ENCODE results near the gene SEC23A. TPM values are rescaled to one million over a fixed set of nuclear protein-coding genes. Genes with fewer than 3 reads are reported as not detected.
"Not testable (repeated sequence)": the region's sequence is repeated elsewhere in the genome, so short reads cannot be mapped to it uniquely, and the experiment has no call there.

SEC23A gene
- 34.2 TPM for polyA plus RNA-seq (2013, experiment 1 of 4)
- polyA plus RNA-seq (2013, experiment 2 of 4) = 35.2 TPM
- polyA plus RNA-seq (2013, experiment 3 of 4) = 34.4 TPM
- polyA plus RNA-seq (2013, experiment 4 of 4) = 41.3 TPM

DNA sequence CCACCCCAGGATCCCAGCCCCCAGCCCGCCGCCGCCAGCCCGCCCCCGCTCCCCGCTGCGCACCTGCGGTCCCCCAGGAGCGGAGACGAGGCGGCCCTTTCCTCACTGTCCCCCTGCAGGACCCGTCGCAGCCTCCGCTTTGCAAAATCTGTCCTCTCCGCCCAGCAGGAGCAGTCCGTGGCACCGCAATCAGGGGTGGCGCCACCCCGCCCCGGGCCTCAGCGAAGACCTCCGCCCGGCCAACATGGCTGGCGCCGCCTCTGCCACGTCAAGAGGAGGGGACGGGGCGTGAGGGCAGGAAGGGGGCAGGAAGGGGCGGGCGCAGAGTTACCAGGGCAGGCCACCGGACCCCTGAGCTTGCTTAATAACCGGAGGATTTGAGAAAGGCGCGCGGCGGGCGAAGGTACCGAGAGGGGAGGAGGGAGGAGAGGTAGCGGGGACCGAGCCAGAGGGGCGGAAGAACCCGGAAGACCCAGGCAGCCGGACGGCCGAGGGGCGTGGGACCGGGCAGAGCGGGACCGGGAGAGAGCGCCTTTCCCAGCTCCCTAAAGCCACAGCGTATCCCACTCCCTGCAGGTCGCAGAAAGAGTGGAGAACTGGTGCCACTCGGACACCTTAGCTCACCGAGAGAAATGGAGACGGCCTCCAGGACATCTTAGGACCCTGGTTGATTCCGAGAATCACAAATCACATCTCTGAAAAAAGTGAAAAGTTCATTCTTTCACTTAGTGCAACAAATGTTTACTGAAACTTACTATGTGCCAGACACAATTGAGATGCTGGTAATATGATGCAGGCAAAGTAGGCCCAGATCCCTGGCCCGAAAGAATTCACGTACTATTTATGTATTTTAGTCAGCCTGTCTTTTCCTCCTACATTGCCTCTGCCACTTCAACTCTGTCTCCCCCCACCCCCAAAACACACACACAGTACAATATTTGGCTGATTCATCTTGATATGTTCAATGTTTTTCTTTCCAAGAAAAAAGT lies at the start of gene SEC23A:
TSS of gene SEC23A (minus strand) at position 267 of the 989 bp plus-strand sequence. CDS start 7,117 bp downstream, outside the sequence.
- Histone ChIP-seq H3K9me3 (ENCODE audit: control insufficient read depth, low read length) (no peaks in the 10 kb centered on the region), H3K36me3 (ENCODE audit: control insufficient read depth, insufficient read depth, low read length) (no peaks in the 10 kb centered on the region), H3K4me3 (ENCODE audit: insufficient read depth, low read depth, low read length) (peak within 1 kb of the TSS; percentile 85), H3K27ac (ENCODE audit: insufficient read depth, low read depth, low read length, poor library complexity, severe bottlenecking) (peak within 1 kb of the TSS; percentile 87), H3K27me3 (ENCODE audit: control insufficient read depth, insufficient read depth, low read length, poor library complexity, severe bottlenecking) (no peaks in the 10 kb centered on the region), H3K4me1 (ENCODE audit: control insufficient read depth, insufficient read depth, low read length) (no peaks in the 10 kb centered on the region)
- WGBS, 2 experiments = 1% methylated on average over 58 of the region's 58 CpGs

DNA sequence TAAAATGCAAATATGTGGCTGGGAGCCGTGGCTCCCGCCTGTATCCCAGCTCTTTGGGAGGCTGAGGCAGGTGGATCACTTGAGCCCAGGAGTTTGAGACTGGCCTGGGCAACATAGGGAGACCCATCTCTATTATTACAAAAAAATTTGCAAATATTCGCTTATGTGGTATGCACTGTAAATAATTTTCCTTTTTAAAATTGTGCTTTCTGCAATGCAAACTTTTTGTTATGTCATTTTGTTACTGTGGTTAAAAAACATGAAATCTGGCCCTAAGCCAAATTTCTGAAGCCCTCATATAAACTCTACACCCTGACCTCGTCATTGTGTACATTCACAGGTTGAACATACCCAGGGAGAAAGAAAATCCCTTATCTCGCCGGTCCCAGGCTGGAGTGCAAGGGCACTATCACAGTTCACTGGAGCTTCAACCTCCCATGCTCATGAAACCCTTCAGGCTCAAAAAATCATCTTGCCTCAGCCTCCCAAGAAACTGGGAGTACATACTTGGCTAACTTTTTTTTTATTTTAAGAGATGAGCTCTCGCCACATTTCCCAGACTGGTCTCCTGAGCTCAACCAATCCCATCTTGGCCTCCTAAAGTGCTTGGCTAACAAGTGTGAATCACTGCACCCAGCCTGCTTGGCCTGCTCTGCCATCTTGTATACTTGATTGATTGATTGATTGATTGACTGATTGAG lies 42.4 kb upstream of the SEC23A start:
- H3K27me3 ChIP-seq (ENCODE audit: control insufficient read depth, insufficient read depth, low read length, poor library complexity, severe bottlenecking) = no peaks in the 10 kb centered on the region
- no peaks in the 10 kb centered on the region for H3K36me3 ChIP-seq (ENCODE audit: control insufficient read depth, insufficient read depth, low read length)
- no peak overlapping the region for H3K27ac ChIP-seq (ENCODE audit: insufficient read depth, low read depth, low read length, poor library complexity, severe bottlenecking)
- WGBS, 2 experiments = 92 to 94% methylated on average over 6 of the region's 7 CpGs
- no peak overlapping the region for H3K4me3 ChIP-seq (ENCODE audit: insufficient read depth, low read depth, low read length)
- no peaks in the 10 kb centered on the region for H3K9me3 ChIP-seq (ENCODE audit: control insufficient read depth, low read length)
- no peaks in the 10 kb centered on the region for H3K4me1 ChIP-seq (ENCODE audit: control insufficient read depth, insufficient read depth, low read length)

DNA sequence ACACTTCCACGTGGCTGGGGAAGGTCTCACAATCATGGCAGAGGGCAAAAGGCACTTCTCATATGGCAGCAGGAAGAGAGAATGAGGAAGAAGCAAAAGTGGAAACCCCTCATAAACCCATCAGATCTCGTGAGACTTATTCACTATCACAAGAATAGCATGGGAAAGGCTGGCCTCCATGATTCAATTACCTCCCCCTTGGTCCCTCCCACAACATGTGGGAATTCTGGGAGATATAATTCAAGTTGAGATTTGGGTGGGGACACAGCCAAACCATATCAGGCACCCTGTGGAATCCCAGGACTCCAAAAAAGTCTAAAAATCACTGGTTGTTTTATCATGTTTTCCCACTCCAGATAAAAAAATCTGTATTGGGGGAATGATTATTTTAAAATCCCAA lies 40.2 kb upstream of the SEC23A start:
- not testable (repeated sequence) for H3K4me3 ChIP-seq (ENCODE audit: insufficient read depth, low read depth, low read length); H3K27me3 ChIP-seq (ENCODE audit: control insufficient read depth, insufficient read depth, low read length, poor library complexity, severe bottlenecking); H3K9me3 ChIP-seq (ENCODE audit: control insufficient read depth, low read length); H3K27ac ChIP-seq (ENCODE audit: insufficient read depth, low read depth, low read length, poor library complexity, severe bottlenecking); H3K36me3 ChIP-seq (ENCODE audit: control insufficient read depth, insufficient read depth, low read length); H3K4me1 ChIP-seq (ENCODE audit: control insufficient read depth, insufficient read depth, low read length)
- WGBS, 2 experiments = 70 to 76% methylated on average over 2 of the region's 2 CpGs

DNA sequence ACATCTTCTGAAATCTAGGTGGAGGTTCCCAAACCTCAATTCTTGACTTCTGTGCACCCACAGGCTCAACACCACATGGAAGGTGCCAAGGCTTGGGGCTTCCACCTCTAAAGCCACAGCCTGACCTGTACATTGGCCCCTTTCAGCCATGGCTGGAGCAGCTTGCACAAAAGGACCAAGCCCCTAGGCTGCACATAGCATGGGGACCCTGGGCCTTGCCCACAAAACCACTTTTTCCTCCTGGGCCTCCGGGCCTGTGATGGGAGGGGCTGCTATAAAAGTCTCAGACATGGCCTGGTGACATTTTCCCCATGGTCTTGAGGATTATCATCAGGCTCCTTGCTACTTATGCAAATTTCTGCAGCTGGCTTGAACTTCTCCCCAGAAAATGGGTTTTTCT lies 38.6 kb upstream of the SEC23A start:
- H3K9me3 ChIP-seq (ENCODE audit: control insufficient read depth, low read length); H3K4me1 ChIP-seq (ENCODE audit: control insufficient read depth, insufficient read depth, low read length); H3K4me3 ChIP-seq (ENCODE audit: insufficient read depth, low read depth, low read length); H3K36me3 ChIP-seq (ENCODE audit: control insufficient read depth, insufficient read depth, low read length); H3K27ac ChIP-seq (ENCODE audit: insufficient read depth, low read depth, low read length, poor library complexity, severe bottlenecking); H3K27me3 ChIP-seq (ENCODE audit: control insufficient read depth, insufficient read depth, low read length, poor library complexity, severe bottlenecking): not testable (repeated sequence)
- 96 to 100% methylated on average over 1 of the region's 1 CpG for WGBS, 2 experiments

DNA sequence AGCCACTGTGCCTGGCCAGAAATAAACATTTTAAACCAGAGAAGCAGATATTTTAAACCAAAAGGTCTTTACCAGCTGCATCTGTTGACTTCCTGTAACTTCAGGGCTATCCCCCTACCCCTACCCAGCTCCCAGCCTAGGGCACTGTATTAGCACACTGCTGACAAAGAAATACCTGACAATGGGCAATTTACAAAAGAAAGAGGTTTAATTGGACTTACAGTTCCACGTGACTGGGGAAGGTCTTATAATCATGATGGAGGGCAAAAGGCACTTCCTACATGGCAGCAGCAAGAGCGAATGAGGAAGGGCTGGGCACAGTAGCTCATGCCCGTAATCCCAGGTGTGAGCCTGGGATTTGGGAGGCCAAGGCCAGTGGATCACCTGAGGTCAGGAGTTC lies 37.1 kb upstream of the SEC23A start:
- WGBS, 2 experiments = 86 to 88% methylated on average over 3 of the region's 3 CpGs
- Histone ChIP-seq H3K27me3 (ENCODE audit: control insufficient read depth, insufficient read depth, low read length, poor library complexity, severe bottlenecking) (no peaks in the 10 kb centered on the region), H3K36me3 (ENCODE audit: control insufficient read depth, insufficient read depth, low read length) (peaks cover 3% of the 10 kb centered on the region), H3K4me3 (ENCODE audit: insufficient read depth, low read depth, low read length) (no peak overlapping the region), H3K4me1 (ENCODE audit: control insufficient read depth, insufficient read depth, low read length) (no peaks in the 10 kb centered on the region), H3K27ac (ENCODE audit: insufficient read depth, low read depth, low read length, poor library complexity, severe bottlenecking) (no peak overlapping the region), H3K9me3 (ENCODE audit: control insufficient read depth, low read length) (no peaks in the 10 kb centered on the region)

DNA sequence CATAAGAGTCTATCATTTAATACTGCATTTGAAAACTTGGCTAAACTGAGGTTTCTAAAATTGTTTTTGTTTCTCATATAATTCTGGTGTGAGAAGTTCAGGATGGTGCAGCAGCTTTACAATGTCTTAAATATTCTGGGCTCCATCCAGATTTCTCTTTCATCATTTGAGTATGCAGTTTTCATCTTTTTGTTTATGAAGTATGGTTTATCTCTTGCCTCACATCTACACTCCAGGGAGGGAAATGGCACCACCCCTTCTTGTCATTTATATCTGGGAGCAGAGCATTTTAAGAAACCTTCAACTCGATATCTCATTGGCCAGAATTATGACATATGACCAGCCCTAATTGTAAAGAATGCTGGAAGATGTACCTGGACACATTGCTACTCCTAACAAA lies 35.4 kb upstream of the SEC23A start:
- Histone ChIP-seq H3K27me3 (ENCODE audit: control insufficient read depth, insufficient read depth, low read length, poor library complexity, severe bottlenecking) (no peaks in the 10 kb centered on the region), H3K4me1 (ENCODE audit: control insufficient read depth, insufficient read depth, low read length) (no peaks in the 10 kb centered on the region), H3K4me3 (ENCODE audit: insufficient read depth, low read depth, low read length) (no peak overlapping the region), H3K9me3 (ENCODE audit: control insufficient read depth, low read length) (no peaks in the 10 kb centered on the region), H3K36me3 (ENCODE audit: control insufficient read depth, insufficient read depth, low read length) (peaks cover 11% of the 10 kb centered on the region), H3K27ac (ENCODE audit: insufficient read depth, low read depth, low read length, poor library complexity, severe bottlenecking) (no peak overlapping the region)
- WGBS, 2 experiments = 79 to 100% methylated on average over 1 of the region's 1 CpG

DNA sequence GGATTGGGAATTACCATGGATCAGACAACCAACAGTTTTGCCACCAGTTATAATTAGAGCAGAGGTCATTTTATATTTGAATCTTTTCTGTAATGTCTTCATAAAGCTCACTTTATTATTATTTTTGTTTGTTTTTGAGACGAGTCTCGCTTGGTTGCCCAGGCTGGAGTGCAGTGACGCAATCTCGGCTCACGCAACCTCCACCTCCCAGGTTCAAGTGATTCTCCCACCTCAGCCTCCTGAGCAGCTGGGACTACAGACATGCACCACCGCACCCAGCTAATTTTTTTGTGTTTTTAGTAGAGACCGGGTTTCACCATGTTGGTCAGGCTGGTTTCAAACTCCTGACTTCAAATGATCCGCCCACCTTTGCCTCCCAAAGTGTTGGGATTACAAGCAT lies 34.8 kb upstream of the SEC23A start:
- peaks cover 11% of the 10 kb centered on the region for H3K36me3 ChIP-seq (ENCODE audit: control insufficient read depth, insufficient read depth, low read length)
- H3K27me3 ChIP-seq (ENCODE audit: control insufficient read depth, insufficient read depth, low read length, poor library complexity, severe bottlenecking); H3K4me1 ChIP-seq (ENCODE audit: control insufficient read depth, insufficient read depth, low read length); H3K9me3 ChIP-seq (ENCODE audit: control insufficient read depth, low read length); H3K4me3 ChIP-seq (ENCODE audit: insufficient read depth, low read depth, low read length); H3K27ac ChIP-seq (ENCODE audit: insufficient read depth, low read depth, low read length, poor library complexity, severe bottlenecking): not testable (repeated sequence)
- WGBS, 2 experiments = 90 to 95% methylated on average over 8 of the region's 8 CpGs

DNA sequence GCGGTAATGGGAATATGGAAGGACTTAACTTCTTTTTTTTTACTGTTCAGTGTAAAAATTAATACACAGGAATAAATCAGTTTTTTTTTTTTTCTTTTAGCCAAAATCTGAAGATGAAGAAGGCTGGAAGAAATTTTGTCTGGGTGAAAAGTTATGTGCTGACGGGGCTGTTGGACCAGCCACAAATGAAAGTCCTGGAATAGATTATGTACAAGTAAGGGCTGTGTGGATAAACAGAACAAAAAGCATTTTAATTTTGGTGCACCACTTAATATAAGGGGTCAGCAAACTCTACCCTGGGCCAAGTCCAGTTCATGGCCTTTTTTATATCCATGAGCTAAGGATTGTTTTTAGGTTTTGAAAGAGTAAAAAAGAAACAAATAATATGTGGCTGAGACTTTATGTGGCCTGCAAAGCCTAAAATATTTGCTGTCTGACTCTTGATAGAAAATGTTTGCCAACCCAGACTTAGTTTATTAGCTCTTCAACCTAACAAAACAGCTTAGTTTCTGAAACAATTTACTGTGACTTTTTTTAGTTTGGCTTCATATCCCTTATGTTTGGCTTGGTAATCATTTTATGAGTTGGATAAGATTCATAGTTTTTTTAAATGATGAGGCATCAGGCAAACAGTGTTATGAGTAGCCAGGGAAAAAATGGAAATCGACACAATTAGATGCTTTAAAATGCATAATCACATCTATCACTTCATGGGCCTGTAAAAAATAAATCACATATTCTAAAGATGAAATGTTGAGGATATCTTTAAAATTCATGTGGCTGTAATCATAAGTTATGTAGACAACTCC lies 19.5 kb upstream of the SEC23A start:
- Histone ChIP-seq H3K9me3 (ENCODE audit: control insufficient read depth, low read length) (no peaks in the 10 kb centered on the region), H3K27me3 (ENCODE audit: control insufficient read depth, insufficient read depth, low read length, poor library complexity, severe bottlenecking) (no peaks in the 10 kb centered on the region), H3K4me3 (ENCODE audit: insufficient read depth, low read depth, low read length) (no peak overlapping the region), H3K36me3 (ENCODE audit: control insufficient read depth, insufficient read depth, low read length) (peaks cover 29% of the 10 kb centered on the region), H3K4me1 (ENCODE audit: control insufficient read depth, insufficient read depth, low read length) (no peaks in the 10 kb centered on the region), H3K27ac (ENCODE audit: insufficient read depth, low read depth, low read length, poor library complexity, severe bottlenecking) (no peak overlapping the region)
- WGBS, 2 experiments = 99 to 100% methylated on average over 1 to 2 of the region's 3 CpGs

DNA sequence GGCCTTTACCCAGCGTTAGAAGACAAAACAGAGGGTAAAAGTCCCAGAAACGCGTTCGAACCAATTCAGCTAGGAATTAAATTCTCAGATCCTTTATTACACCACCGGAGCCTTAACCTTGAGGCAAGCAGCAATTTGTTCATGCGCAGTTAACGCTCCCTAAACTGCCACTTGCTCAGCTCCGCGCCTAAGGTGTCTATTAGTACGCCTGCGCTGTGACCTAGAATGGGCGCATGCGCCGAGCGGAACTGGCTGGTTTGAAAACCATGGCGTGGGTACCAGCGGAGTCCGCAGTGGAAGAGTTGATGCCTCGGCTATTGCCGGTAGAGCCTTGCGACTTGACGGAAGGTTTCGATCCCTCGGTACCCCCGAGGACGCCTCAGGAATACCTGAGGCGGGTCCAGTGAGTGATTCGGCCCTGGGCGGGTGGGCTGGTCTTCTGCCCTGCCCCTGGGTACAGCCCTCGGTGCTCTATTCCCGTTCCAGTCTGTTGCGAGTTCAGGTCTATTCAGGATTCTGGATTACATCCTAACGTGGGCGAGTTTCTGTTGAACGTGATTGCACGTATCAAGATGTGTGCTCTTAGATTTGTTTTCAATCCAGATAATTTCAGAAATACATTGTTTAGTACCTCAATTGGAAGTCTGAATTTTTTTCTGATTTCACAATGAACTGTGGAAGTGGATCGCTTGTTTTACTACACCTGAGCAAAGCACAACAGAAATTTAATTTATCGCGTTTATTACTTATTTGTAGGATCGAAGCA lies 11.2 kb upstream of the SEC23A start, which contains the start of gene GEMIN2:
TSS of gene GEMIN2 (plus strand) at position 251 of the 766 bp plus-strand sequence. CDS start at position 267, 16 bp downstream.
- Histone ChIP-seq H3K27ac (ENCODE audit: insufficient read depth, low read depth, low read length, poor library complexity, severe bottlenecking) (no peak within 1 kb of the TSS), H3K4me1 (ENCODE audit: control insufficient read depth, insufficient read depth, low read length) (no peaks in the 10 kb centered on the region), H3K9me3 (ENCODE audit: control insufficient read depth, low read length) (no peaks in the 10 kb centered on the region), H3K36me3 (ENCODE audit: control insufficient read depth, insufficient read depth, low read length) (peaks cover 8% of the 10 kb centered on the region), H3K4me3 (ENCODE audit: insufficient read depth, low read depth, low read length) (peak within 1 kb of the TSS; percentile 70), H3K27me3 (ENCODE audit: control insufficient read depth, insufficient read depth, low read length, poor library complexity, severe bottlenecking) (no peaks in the 10 kb centered on the region)
- 1% methylated on average over 36 to 40 of the region's 40 CpGs for WGBS, 2 experiments
